T follicular helper cell (primary cell): ENCODE measurements around the gene PCDHA6.
"Not testable (repeated sequence)": the region's sequence is repeated elsewhere in the genome, so short reads cannot be mapped to it uniquely, and the experiment has no call there.

Experiments
- DNase-seq: peaks from one replicate; pipeline ENCODE4 v3.0.0-alpha.2; 2020; ENCODE audit warnings: low read depth

PCDHA6 gene

DNA sequence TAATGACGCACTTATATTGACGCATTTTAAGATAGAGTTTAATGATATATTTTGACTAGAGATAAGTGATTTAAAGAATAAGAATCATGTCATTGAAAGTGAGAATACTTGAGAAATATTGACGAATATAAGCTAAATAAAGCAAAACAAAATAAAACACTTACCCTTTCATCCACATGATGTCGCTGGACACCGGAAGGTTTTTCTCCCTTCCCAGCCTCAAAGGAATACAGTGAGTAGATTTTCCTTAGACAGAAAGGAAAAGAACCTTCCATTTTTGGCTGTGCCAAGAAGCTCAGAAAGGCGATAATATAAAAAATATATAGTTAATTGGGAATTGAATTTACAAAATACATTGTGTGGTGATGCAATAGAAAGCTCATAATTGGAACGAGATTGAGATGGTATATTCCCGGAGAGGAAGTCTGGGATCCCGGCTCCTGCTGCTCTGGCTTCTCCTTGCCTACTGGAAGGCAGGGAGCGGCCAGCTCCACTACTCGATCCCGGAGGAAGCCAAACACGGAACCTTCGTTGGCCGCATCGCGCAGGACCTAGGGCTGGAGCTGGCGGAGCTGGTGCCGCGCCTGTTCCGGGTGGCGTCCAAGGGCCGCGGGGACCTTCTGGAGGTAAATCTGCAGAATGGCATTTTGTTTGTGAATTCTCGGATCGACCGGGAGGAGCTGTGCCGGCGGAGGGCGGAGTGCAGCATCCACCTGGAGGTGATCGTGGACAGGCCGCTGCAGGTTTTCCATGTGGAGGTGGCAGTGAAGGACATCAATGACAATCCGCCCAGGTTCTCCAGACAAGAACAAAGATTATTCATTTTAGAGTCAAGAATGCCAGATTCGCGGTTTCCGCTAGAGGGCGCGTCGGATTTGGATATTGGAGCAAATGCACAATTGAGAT, 6.1 kb upstream of the PCDHA6 start, which contains the start of gene PCDHA5:
TSS of gene PCDHA5 (plus strand) at position 239 of the 906 bp plus-strand sequence.
- no peak for DNase-seq

DNA sequence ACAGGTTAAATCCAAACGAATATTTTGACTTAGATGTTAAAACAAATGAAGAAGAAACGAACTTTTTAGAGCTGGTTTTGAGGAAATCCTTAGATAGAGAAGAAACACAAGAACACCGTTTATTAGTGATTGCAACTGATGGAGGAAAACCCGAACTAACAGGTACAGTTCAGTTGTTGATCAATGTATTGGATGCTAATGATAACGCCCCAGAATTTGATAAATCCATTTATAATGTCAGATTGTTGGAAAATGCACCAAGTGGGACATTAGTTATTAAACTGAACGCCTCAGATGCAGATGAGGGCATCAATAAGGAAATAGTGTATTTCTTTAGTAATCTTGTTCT, 5.5 kb upstream of the PCDHA6 start:
- no peak for DNase-seq

DNA sequence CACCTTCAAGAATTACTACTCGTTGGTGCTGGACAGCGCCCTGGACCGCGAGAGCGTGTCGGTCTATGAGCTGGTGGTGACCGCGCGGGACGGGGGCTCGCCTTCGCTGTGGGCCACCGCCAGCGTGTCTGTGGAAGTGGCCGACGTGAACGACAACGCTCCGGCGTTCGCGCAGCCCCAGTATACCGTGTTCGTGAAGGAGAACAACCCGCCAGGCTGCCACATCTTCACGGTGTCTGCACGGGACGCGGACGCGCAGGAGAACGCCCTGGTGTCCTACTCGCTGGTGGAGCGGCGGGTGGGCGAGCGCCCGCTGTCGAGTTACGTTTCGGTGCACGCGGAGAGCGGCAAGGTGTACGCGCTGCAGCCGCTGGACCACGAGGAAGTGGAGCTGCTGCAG, 4.8 kb upstream of the PCDHA6 start:
- not testable (repeated sequence) for DNase-seq

DNA sequence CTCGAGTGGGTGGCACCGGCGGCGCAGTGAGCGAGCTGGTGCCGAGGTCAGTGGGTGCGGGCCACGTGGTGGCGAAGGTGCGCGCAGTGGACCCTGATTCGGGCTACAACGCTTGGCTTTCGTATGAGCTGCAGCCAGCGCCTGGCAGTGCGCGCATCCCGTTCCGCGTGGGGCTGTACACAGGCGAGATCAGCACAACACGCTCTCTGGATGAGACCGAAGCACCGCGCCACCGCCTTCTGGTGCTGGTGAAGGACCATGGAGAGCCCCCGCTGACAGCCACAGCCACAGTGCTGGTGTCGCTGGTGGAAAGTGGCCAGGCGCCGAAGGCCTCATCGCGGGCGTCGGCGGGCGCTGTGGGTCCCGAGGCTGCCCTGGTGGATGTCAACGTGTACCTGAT, 4.3 kb upstream of the PCDHA6 start:
- no peak for DNase-seq

DNA sequence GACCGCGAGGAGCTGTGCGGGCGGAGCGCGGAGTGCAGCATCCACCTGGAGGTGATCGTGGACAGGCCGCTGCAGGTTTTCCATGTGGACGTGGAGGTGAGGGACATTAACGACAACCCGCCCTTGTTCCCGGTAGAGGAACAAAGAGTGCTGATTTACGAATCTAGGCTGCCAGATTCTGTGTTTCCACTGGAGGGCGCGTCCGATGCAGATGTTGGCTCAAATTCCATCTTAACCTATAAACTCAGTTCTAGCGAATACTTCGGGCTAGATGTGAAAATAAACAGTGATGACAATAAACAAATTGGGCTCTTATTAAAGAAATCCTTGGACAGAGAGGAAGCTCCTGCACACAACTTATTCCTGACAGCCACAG, 590 bp downstream of the PCDHA6 start:
- no peak for DNase-seq

DNA sequence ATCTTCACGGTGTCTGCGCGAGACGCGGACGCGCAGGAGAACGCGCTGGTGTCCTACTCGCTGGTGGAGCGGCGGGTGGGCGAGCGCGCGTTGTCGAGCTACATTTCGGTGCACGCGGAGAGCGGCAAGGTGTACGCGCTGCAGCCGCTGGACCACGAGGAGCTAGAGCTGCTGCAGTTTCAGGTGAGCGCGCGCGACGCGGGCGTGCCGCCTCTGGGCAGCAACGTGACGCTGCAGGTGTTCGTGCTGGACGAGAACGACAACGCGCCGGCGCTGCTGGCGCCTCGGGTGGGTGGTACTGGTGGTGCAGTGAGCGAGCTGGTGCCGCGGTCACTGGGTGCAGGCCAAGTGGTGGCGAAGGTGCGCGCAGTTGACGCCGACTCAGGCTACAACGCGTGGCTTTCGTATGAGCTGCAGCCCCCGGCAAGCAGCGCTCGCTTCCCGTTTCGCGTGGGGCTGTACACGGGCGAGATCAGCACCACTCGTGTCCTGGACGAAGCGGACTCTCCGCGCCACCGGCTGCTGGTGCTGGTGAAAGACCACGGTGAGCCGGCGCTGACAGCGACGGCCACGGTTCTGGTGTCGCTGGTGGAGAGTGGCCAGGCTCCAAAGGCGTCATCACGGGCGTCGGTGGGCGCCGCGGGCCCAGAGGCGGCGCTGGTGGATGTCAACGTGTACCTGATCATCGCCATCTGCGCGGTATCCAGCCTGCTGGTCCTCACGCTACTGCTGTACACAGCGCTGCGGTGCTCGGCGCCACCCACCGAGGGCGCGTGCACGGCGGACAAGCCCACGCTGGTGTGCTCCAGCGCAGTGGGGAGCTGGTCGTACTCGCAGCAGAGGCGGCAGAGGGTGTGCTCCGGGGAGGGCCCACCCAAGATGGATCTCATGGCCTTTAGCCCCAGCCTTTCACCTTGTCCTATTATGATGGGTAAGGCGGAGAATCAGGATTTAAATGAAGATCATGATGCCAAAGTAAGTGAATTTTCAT, 2.0 kb downstream of the PCDHA6 start:
- not testable (repeated sequence) for DNase-seq

DNA sequence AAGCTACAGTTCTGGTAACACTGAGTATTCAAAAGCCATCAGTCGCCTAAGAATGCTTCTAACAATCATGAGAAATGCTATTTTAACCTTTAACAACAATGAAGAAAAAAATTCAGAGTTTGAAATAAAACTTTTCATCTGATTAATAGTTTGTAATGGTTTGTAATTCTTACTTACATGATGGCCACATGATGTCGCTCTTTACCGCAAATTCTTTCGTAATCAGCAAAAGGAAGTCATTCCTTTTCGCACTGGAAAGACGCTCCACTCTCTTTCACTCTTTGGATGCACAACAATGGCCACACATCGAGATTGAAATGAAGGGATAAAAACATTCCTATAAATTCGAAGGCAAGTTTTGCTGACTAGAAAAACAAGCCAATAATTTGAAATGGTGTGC, 6.2 kb downstream of the PCDHA6 start, which contains the start of gene PCDHA7:
TSS of gene PCDHA7 (plus strand) at position 277 of the 400 bp plus-strand sequence. CDS start at position 392, 115 bp downstream.
- no peak for DNase-seq

DNA sequence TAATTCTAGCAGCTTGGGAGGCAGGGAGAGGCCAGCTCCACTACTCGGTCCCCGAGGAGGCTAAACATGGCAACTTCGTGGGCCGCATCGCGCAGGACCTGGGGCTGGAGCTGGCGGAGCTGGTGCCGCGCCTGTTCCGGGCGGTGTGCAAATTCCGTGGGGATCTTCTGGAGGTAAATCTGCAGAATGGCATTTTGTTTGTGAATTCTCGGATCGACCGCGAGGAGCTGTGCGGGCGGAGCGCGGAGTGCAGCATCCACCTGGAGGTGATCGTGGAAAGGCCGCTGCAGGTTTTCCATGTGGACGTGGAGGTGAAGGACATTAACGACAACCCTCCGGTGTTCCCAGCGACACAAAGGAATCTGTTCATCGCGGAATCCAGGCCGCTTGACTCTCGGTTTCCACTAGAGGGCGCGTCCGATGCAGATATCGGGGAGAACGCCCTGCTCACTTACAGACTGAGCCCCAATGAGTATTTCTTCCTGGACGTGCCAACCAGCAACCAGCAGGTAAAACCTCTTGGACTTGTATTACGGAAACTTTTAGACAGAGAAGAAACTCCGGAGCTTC, 6.8 kb downstream of the PCDHA6 start:
- DNase-seq: not testable (repeated sequence)

DNA sequence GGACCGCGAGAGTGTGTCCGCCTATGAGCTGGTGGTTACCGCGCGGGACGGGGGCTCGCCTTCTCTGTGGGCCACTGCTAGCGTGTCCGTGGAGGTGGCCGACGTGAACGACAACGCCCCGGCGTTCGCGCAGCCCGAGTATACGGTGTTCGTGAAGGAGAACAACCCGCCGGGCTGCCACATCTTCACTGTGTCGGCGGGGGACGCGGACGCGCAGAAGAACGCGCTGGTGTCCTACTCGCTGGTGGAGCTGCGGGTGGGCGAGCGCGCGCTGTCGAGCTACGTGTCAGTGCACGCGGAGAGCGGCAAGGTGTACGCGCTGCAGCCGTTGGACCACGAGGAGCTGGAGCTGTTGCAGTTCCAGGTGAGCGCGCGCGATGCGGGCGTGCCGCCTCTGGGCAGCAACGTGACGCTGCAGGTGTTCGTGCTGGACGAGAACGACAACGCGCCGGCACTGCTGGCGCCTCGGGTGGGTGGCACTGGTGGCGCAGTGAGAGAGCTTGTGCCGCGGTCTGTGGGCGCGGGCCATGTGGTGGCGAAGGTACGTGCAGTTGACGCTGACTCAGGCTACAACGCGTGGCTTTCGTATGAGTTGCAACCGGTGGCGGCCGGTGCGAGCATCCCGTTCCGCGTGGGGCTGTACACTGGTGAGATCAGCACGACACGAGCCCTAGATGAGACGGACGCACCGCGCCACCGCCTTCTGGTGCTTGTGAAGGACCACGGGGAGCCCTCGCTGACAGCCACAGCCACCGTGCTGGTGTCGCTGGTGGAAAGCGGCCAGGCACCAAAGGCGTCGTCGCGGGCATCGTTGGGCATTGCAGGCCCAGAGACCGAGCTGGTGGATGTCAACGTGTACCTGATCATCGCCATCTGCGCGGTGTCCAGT, 8.1 kb downstream of the PCDHA6 start:
- no peak for DNase-seq

DNA sequence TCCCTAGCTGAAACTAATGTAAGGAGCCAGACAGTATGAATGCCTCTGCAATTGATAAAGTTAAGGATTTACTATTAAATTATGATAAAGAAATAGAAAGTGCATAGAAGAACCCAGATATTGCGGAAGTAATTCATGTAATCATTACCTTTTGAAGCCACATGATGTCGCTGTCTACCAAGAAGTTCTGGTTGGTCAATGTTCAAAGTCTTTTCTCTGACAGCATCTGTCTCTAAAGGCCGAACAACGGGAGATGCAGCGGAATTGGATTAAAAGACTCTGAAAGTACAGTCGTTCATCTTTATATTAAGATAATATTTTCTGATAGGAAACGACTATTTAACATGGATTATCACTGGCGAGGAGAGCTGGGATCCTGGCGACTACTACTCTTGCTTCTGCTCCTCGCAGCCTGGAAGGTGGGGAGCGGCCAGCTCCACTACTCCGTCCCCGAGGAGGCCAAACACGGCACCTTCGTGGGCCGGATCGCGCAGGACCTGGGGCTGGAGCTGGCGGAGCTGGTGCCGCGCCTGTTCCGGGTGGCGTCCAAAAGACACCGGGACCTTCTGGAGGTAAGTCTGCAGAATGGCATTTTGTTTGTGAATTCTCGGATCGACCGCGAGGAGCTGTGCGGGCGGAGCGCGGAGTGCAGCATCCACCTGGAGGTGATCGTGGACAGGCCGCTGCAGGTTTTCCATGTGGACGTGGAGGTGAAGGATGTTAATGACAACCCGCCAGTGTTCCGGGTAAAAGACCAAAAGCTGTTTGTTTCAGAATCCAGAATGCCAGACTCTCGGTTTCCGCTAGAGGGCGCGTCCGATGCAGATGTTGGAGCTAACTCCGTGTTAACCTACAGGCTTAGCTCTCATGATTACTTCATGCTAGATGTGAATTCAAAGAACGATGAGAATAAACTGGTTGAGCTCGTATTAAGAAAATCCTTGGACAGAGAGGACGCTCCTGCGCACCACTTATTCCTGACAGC, 13.5 kb downstream of the PCDHA6 start, which contains the start of gene PCDHA8:
TSS of gene PCDHA8 (plus strand) at position 210 of the 985 bp plus-strand sequence. CDS start at position 345, 135 bp downstream.
- no peak for DNase-seq

DNA sequence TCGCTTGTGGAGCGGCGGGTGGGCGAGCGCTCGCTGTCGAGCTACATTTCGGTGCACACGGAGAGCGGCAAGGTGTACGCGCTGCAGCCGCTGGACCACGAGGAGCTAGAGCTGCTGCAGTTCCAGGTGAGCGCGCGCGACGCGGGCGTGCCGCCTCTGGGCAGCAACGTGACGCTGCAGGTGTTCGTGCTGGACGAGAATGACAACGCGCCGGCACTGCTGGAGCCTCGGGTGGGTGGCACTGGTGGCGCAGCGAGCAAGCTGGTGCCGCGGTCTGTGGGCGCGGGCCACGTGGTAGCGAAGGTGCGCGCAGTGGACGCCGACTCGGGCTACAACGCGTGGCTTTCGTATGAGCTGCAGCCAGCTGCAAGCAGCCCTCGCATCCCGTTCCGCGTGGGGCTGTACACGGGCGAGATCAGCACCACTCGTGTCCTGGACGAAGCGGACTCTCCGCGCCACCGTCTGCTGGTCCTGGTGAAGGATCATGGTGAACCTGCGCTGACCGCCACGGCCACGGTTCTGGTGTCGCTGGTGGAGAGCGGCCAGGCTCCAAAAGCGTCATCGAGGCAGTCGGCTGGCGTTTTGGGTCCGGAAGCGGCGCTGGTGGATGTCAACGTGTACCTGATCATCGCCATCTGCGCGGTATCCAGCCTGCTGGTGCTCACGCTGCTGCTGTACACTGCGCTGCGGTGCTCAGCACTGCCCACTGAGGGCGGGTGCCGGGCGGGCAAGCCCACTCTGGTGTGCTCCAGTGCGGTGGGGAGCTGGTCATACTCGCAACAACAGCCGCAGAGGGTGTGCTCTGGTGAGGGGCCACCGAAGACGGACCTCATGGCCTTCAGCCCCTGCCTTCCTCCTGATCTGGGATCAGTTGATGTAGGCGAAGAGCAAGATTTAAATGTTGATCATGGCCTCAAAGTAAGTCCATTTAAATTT, 15.3 kb downstream of the PCDHA6 start:
- no peak for DNase-seq

DNA sequence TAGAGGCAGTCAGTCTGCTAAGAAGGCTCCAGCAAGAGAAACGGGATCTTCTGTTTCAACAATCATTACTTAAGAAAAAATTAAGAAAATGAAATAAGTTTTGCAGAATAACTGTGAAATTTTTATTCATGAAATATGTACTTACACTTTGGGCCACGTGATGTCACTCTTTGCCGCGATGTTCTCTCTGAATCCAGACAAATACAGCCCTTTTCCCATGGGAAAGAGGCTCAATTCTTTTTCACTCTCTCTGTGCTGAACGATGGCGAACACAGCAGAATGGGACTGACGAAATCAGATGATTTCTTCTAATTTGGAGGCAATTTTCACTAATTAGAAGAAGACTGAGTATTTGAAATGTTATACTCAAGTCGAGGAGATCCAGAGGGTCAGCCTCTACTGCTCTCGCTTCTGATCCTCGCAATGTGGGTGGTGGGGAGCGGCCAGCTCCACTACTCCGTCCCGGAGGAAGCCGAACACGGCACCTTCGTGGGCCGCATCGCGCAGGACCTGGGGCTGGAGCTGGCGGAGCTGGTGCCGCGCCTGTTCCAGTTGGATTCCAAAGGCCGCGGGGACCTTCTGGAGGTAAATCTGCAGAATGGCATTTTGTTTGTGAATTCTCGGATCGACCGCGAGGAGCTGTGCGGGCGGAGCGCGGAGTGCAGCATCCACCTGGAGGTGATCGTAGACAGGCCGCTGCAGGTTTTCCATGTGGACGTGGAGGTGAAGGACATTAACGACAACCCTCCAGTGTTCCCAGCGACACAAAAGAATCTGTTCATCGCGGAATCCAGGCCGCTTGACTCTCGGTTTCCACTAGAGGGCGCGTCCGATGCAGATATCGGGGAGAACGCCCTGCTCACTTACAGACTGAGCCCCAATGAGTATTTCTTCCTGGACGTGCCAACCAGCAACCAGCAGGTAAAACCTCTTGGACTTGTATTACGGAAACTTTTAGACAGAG, 20.7 kb downstream of the PCDHA6 start, which contains the start of gene PCDHA9:
TSS of gene PCDHA9 (plus strand) at position 244 of the 964 bp plus-strand sequence. CDS start at position 358, 114 bp downstream.
- DNase-seq: not testable (repeated sequence)

DNA sequence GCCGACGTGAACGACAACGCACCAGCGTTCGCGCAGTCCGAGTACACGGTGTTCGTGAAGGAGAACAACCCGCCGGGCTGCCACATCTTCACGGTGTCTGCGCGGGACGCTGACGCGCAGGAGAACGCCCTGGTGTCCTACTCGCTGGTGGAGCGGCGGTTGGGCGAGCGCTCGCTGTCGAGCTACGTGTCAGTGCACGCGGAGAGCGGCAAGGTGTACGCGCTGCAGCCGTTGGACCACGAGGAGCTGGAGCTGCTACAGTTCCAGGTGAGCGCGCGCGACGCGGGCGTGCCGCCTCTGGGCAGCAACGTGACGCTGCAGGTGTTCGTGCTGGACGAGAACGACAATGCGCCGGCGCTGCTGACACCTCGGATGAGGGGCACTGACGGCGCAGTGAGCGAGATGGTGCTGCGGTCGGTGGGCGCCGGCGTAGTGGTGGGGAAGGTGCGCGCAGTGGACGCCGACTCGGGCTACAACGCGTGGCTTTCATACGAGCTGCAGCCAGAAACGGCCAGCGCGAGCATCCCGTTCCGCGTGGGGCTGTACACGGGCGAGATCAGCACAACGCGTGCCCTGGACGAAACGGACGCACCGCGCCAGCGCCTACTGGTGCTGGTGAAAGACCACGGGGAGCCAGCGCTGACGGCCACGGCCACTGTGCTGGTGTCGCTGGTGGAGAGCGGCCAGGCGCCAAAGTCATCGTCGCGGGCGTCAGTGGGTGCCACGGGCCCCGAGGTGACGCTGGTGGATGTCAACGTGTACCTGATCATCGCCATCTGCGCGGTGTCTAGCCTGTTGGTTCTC, 22.3 kb downstream of the PCDHA6 start:
- DNase-seq: not testable (repeated sequence)

DNA sequence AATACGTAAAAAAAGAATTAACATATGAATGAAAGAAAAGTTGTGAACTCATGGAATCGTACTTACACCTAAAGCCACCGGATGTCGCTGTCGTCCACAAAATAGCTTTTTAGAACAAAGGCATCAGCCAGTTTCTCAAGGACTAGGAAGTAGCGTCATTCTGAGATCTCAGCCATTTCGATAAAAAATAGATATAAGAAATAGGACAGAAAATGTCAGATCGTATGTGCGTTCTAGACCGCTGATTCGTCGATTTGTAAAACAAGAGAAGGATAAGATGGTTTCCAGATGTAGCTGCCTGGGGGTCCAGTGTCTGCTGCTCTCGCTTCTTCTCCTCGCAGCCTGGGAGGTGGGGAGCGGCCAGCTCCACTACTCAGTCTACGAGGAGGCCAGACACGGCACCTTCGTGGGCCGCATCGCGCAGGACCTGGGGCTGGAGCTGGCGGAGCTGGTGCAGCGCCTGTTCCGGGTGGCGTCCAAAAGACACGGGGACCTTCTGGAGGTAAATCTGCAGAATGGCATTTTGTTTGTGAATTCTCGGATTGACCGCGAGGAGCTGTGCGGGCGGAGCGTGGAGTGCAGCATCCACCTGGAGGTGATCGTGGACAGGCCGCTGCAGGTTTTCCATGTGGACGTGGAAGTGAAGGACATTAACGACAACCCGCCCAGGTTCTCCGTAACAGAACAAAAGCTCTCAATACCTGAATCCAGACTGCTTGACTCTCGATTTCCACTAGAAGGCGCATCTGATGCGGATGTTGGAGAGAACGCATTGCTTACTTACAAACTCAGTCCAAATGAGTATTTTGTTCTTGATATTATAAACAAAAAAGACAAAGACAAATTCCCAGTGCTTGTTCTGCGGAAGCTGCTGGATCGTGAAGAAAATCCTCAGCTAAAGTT, 28.3 kb downstream of the PCDHA6 start, which contains the start of gene PCDHA10:
TSS of gene PCDHA10 (plus strand) at position 126 of the 903 bp plus-strand sequence. CDS start at position 278, 152 bp downstream.
- DNase-seq: no peak
